Neural progenitor cell (in vitro differentiated cells): Measurements from ENCODE around the gene NCAM1. TPM values are rescaled to one million over a fixed set of nuclear protein-coding genes. Genes with fewer than 3 reads are reported as not detected.
A peak's percentile ranks its signal among the peaks of the same experiment; 100 is the strongest.

Source experiments
- DNase-seq: peaks from one replicate; pipeline ENCODE4 v3.0.0-alpha.2; 2016; ENCODE audit warnings: low spot score
- H2AFZ ChIP-seq: fragments of 200-600 bp; sonication (generic); replicated peaks from 2 replicates; pipeline ENCODE4 v1.6.1; 2016; ENCODE audit warnings: antibody characterized with exemption
- H3F3A ChIP-seq: fragments of 200-600 bp; sonication (generic); 2 replicates; pipeline ENCODE4 v1.6.1; 2016; ENCODE audit warnings: antibody characterized with exemption, low read depth
- H3K27ac ChIP-seq: fragments of 200-600 bp; sonication (generic); 2 replicates; pipeline ENCODE4 v1.5.1; 2016; ENCODE audit warnings: mild to moderate bottlenecking
- H3K27me3 ChIP-seq: fragments of 200-600 bp; sonication (generic); 2 replicates; pipeline ENCODE4 v1.6.1; 2016; ENCODE audit warnings: mild to moderate bottlenecking, moderate library complexity
- H3K36me3 ChIP-seq: fragments of 200-600 bp; sonication (generic); 2 replicates; pipeline ENCODE4 v1.5.1; 2016
- H3K4me1 ChIP-seq: fragments of 200-600 bp; sonication (generic); 2 replicates; pipeline ENCODE4 v1.6.1; 2016; ENCODE audit warnings: mixed run types
- H3K4me2 ChIP-seq: fragments of 200-600 bp; sonication (generic); 2 replicates; pipeline ENCODE4 v1.6.1; 2016
- H3K4me3 ChIP-seq: fragments of 200-600 bp; sonication (generic); 2 replicates; pipeline ENCODE4 v1.5.1; 2016
- H3K79me2 ChIP-seq: fragments of 200-600 bp; sonication (generic); 2 replicates; pipeline ENCODE4 v1.6.1; 2016; ENCODE audit warnings: low read depth
- H3K9ac ChIP-seq: fragments of 200-600 bp; sonication (generic); 2 replicates; pipeline ENCODE4 v1.6.1; 2016
- H3K9me3 ChIP-seq: fragments of 200-600 bp; sonication (generic); 2 replicates; pipeline ENCODE4 v1.5.1; 2016; ENCODE audit warnings: low read depth
- H4K20me1 ChIP-seq: fragments of 200-600 bp; sonication (generic); 2 replicates; pipeline ENCODE4 v1.6.1; 2016; ENCODE audit warnings: low read depth
- H3K27ac Mint-ChIP-seq: 3 replicates; pipeline ENCODE4 v1.8.0; 2021; ENCODE audit warnings: mixed read lengths
- H3K27me3 Mint-ChIP-seq: 2 replicates; pipeline ENCODE4 v1.8.0; 2022; ENCODE audit warnings: low read depth, mild to moderate bottlenecking, inconsistent platforms, moderate library complexity, mixed read lengths; ENCODE audit not compliant: insufficient read depth
- H3K36me3 Mint-ChIP-seq: 3 replicates; pipeline ENCODE4 v1.8.0; 2021; ENCODE audit warnings: mixed read lengths
- H3K4me1 Mint-ChIP-seq: 3 replicates; pipeline ENCODE4 v1.8.0; 2021; ENCODE audit warnings: mixed read lengths
- H3K4me3 Mint-ChIP-seq: 3 replicates; pipeline ENCODE4 v1.8.0; 2021; ENCODE audit warnings: mild to moderate bottlenecking, moderate library complexity, mixed read lengths
- H3K9me3 Mint-ChIP-seq: 3 replicates; pipeline ENCODE4 v1.8.0; 2020; ENCODE audit warnings: mixed read lengths
- EZH2 ChIP-seq: fragments of 200-600 bp; sonication (generic); IDR thresholded peaks from 2 replicates; pipeline ENCODE4 v1.6.1; 2017; ENCODE audit warnings: antibody characterized with exemption, mild to moderate bottlenecking, moderate library complexity
- EZH2phosphoT487 ChIP-seq: fragments of 200-600 bp; sonication (generic); IDR thresholded peaks from 2 replicates; pipeline ENCODE4 v1.6.1; 2017; ENCODE audit warnings: antibody characterized with exemption
- total RNA-seq: library from RNA; depleted of rRNA; stranded (reverse); fragments of >200 nt; gene quantifications from 2 replicates; pipeline ENCODE4 v1.2.3, GENCODE V29; 2015; ENCODE audit warnings: low replicate concordance
- TF ChIP-seq, protein P1 (sequence below): fragments of 200-600 bp; sonication (generic); IDR thresholded peaks from 2 replicates; pipeline ENCODE4 v1.5.1; 2017; ENCODE audit warnings: antibody characterized with exemption, mild to moderate bottlenecking

Gene NCAM1
- total RNA-seq, 1 donor from 2014 or later, result 17.5 TPM

DNA sequence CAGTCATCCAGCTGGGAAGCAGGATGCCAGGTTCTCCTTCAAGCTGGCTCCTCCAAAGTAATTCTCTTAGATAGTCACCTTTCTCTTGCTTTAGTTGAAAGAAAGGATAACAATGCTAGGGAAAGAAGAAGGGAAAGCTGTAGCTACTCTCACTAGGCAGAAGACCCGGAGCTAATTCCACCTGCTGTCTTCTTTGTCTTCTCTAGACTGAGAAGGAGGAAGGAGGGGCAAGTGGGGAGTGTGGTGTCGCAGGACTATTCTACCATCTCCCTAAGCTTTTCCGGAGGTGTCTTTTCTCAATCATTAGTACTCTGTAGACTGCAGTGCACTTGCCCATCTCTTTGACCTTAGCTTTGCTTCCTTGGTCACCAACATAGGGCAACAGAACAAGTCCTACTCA lies 162.8 kb downstream of the NCAM1 start:
- H3K27me3 ChIP-seq, result no peaks in the 10 kb centered on the region
- H3K27me3 Mint-ChIP-seq, result no peaks in the 10 kb centered on the region
- H3F3A ChIP-seq, result no peaks in the 10 kb centered on the region
- H4K20me1 ChIP-seq, result no peaks in the 10 kb centered on the region
- no peak overlapping the region for H3K4me3 ChIP-seq
- H3K27ac ChIP-seq, result no peak overlapping the region
- H2AFZ ChIP-seq, result no peak overlapping the region
- H3K27ac Mint-ChIP-seq, result peak overlapping the region; percentile 61
- no peaks in the 10 kb centered on the region for H3K79me2 ChIP-seq
- no peaks in the 10 kb centered on the region for H3K9me3 Mint-ChIP-seq
- no peaks in the 10 kb centered on the region for H3K36me3 ChIP-seq
- peaks cover 21% of the 10 kb centered on the region for H3K4me1 ChIP-seq
- DNase-seq, result peak; percentile 30
- no peak overlapping the region for H3K4me3 Mint-ChIP-seq
- H3K4me2 ChIP-seq, result peak overlapping the region; percentile 27
- H3K9me3 ChIP-seq, result no peaks in the 10 kb centered on the region
- H3K9ac ChIP-seq, result no peak overlapping the region
- H3K4me1 Mint-ChIP-seq, result peaks cover 19% of the 10 kb centered on the region
- H3K36me3 Mint-ChIP-seq, result no peaks in the 10 kb centered on the region
- no peak for TF ChIP-seq EZH2phosphoT487
- TF ChIP-seq EZH2, result no peak
- TF ChIP-seq, protein P1, sequence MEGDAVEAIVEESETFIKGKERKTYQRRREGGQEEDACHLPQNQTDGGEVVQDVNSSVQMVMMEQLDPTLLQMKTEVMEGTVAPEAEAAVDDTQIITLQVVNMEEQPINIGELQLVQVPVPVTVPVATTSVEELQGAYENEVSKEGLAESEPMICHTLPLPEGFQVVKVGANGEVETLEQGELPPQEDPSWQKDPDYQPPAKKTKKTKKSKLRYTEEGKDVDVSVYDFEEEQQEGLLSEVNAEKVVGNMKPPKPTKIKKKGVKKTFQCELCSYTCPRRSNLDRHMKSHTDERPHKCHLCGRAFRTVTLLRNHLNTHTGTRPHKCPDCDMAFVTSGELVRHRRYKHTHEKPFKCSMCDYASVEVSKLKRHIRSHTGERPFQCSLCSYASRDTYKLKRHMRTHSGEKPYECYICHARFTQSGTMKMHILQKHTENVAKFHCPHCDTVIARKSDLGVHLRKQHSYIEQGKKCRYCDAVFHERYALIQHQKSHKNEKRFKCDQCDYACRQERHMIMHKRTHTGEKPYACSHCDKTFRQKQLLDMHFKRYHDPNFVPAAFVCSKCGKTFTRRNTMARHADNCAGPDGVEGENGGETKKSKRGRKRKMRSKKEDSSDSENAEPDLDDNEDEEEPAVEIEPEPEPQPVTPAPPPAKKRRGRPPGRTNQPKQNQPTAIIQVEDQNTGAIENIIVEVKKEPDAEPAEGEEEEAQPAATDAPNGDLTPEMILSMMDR, result no peak

DNA sequence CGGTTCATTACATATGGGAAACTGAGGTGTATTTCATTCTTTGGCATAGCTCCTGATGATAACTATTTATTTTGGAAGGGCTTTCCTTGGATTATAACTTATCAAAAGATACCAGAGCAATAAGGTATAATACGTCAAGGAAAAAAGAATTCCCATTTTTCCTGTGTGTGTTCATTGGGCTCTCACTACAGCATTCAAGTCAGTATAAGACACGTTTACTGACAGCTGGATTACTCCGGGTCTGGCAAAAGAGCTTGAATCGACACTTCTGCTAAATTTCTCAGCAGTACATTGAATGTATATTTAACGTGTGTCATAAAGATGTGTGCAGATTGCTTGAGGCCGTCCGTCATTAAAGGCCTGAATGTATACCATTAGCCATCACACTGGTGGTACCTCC lies 163.4 kb downstream of the NCAM1 start:
- Histone ChIP-seq H3K36me3 (no peaks in the 10 kb centered on the region), H3K4me1 (peaks cover 21% of the 10 kb centered on the region), H3K9ac (no peak overlapping the region), H3K4me2 (no peak overlapping the region), H3F3A (no peaks in the 10 kb centered on the region), H2AFZ (no peak overlapping the region), H3K27me3 (no peaks in the 10 kb centered on the region), H3K27ac (no peak overlapping the region), H3K9me3 (no peaks in the 10 kb centered on the region), H4K20me1 (no peaks in the 10 kb centered on the region), H3K4me3 (no peak overlapping the region), H3K79me2 (no peaks in the 10 kb centered on the region)
- Mint-ChIP-seq H3K27me3 (no peaks in the 10 kb centered on the region), H3K36me3 (no peaks in the 10 kb centered on the region), H3K9me3 (no peaks in the 10 kb centered on the region), H3K4me3 (no peak overlapping the region), H3K4me1 (peaks cover 24% of the 10 kb centered on the region), H3K27ac (no peak overlapping the region)
- TF ChIP-seq EZH2 (no peak), EZH2phosphoT487 (no peak)
- TF ChIP-seq, protein P1, result no peak
- DNase-seq, result no peak

DNA sequence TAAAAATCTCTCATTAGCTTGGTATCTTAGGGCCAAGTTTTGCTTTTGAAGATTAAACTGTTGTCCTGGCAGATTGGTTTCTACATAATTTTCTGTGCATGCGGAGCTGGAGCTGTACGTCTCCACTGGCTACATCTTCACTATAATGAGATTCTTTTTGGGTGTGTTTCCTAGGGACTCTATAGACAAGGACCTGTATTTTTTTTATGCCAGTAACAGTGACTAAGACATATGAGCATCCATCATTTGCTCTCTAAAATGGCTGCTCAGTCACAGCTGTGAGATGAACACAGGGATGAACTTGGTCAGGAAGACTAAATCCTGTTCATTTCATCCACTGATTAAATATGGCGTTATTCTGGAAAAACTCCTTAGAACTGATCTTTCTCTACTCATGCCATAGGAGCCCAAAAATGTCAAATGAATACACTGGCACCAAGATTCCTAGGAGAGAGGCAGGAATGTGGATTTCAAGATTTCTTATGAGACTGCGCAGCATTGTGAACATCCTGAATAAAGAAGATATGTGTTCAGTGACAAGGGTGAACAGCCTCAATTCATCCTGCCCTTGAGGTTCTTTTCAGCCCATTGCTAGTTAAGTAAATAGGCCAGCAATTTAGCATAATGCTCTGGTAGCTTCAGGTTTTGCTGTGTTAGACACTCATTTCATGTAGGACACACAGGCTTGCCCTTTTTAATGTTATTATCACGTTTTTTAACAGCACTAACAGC lies 168.2 kb downstream of the NCAM1 start:
- H3K4me2 ChIP-seq, result no peak overlapping the region
- no peak overlapping the region for H3K9ac ChIP-seq
- peaks cover 6% of the 10 kb centered on the region for H3K4me1 ChIP-seq
- no peaks in the 10 kb centered on the region for H3K36me3 ChIP-seq
- no peaks in the 10 kb centered on the region for H3F3A ChIP-seq
- no peaks in the 10 kb centered on the region for H3K9me3 ChIP-seq
- Mint-ChIP-seq H3K27ac (no peak overlapping the region), H3K9me3 (peaks cover 2% of the 10 kb centered on the region), H3K4me3 (no peak overlapping the region), H3K4me1 (peaks cover 37% of the 10 kb centered on the region), H3K27me3 (peaks cover 5% of the 10 kb centered on the region), H3K36me3 (peaks cover 2% of the 10 kb centered on the region)
- no peak overlapping the region for H3K4me3 ChIP-seq
- H3K27ac ChIP-seq, result no peak overlapping the region
- TF ChIP-seq EZH2phosphoT487 (no peak), EZH2 (no peak)
- TF ChIP-seq, protein P1, result no peak
- no peaks in the 10 kb centered on the region for H3K27me3 ChIP-seq
- H3K79me2 ChIP-seq, result no peaks in the 10 kb centered on the region
- no peaks in the 10 kb centered on the region for H4K20me1 ChIP-seq
- no peak overlapping the region for H2AFZ ChIP-seq
- no peak for DNase-seq
